ENCODE measurements around the gene RAD9A. TPM values are rescaled to one million over a fixed set of nuclear protein-coding genes. Genes with fewer than 3 reads are reported as not detected.

RAD9A gene
- total and polyA plus RNA-seq, 9 of the 15 experiments (the other 6 are each of a cell fraction or from before 2014, with no cell fraction given): 1.4 to 41.2 (median 16.1) TPM

- peak in 1 of 2 experiments; percentile 26; a peak in 1 of 4 replicates for TF ChIP-seq MLLT1 (IDR thresholded peaks at IDR 0.05)
- TF ChIP-seq ELF1 (tag; IDR thresholded peaks at IDR 0.05): peak; percentile 83
- TF ChIP-seq CREM (IDR thresholded peaks at IDR 0.05; ENCODE audit: low read depth): peak; percentile 41; the same call in 1 of the 2 replicates
- no peak for TF ChIP-seq ATF7 (IDR thresholded peaks at IDR 0.05)
- TF ChIP-seq JUND (IDR thresholded peaks at IDR 0.05; ENCODE audit: borderline replicate concordance, low read depth, low read length): peak; percentile 43; the same call in 1 of the 2 replicates
- no peak; the same call in 2 of the 3 replicates for TF ChIP-seq JUND (tag; IDR thresholded peaks at IDR 0.05; ENCODE audit: borderline replicate concordance, low read depth, low read length)
- TF ChIP-seq DIDO1 (tag; IDR thresholded peaks at IDR 0.05; ENCODE audit: low read depth): 0 out of 2 replicates have a peak, but pooled peaks have one; percentile 13
- TF ChIP-seq RREB1 (CRISPR knock-in tag; IDR thresholded peaks at IDR 0.05): no peak
- TF ChIP-seq SMARCB1 (IDR thresholded peaks at IDR 0.05; ENCODE audit: insufficient read length, low read depth): no peak
- no peak for TF ChIP-seq PPARD (CRISPR knock-in tag; IDR thresholded peaks at IDR 0.05)
- no peak for TF ChIP-seq TBL1XR1 (IDR thresholded peaks at IDR 0.05; ENCODE audit: low read length in 2 of 2)
- no peak for TF ChIP-seq ZNF655 (CRISPR knock-in tag; IDR thresholded peaks at IDR 0.05)
- TF ChIP-seq ZNF830 (CRISPR knock-in tag; IDR thresholded peaks at IDR 0.05): peak; percentile 40; the same call in 1 of the 2 replicates
- TF ChIP-seq FUS (optimal IDR thresholded peaks at IDR 0.05; ENCODE audit: low read depth, low read length): no peak
- peak; percentile 58; the same call in 1 of the 2 replicates for TF ChIP-seq PATZ1 (CRISPR knock-in tag; IDR thresholded peaks at IDR 0.05; ENCODE audit: borderline replicate concordance)
- TF ChIP-seq ZNF134 (CRISPR knock-in tag; conservative IDR thresholded peaks at IDR 0.05): no peak
- TF ChIP-seq XRCC5 (IDR thresholded peaks at IDR 0.05; ENCODE audit: low read depth, low read length): peak; percentile 84; the same call in 1 of the 2 replicates
- no peak for TF ChIP-seq BRF1 (IDR thresholded peaks at IDR 0.05; ENCODE audit: borderline replicate concordance, extremely low read depth, insufficient read length)
These were observed 34.8 kb upstream of the RAD9A start (continued) for GRCh38 chr11:67356864-67357561.
